Mononuclear cell (primary cell): Measurements from ENCODE around the gene ZNF311. TPM values are rescaled to one million over a fixed set of nuclear protein-coding genes. Genes with fewer than 3 reads are reported as not detected.

ENCODE experiments used
- H3K27me3 ChIP-seq: 2 replicates; pipeline ENCODE4 v1.6.0; 2011; ENCODE audit warnings: low read length, control low read depth; ENCODE audit not compliant: insufficient read depth
- H3K4me1 ChIP-seq: 2 replicates; pipeline ENCODE4 v1.5.1; 2011; ENCODE audit warnings: mild to moderate bottlenecking, low read length, control low read depth; ENCODE audit not compliant: insufficient read depth
- H3K4me3 ChIP-seq: 2 replicates; pipeline ENCODE4 v1.5.1; 2011; ENCODE audit warnings: mild to moderate bottlenecking, low read length, moderate library complexity
- H3K9me3 ChIP-seq: 2 replicates; pipeline ENCODE4 v1.5.1; 2011; ENCODE audit warnings: low read depth, mild to moderate bottlenecking, control low read depth, low read length
- total RNA-seq: library from RNA; depleted of rRNA; stranded (reverse); fragments of >200 nt; gene quantifications from one replicate; pipeline ENCODE4 v1.2.3, GENCODE V29; 2012

The ZNF311 gene
- total RNA-seq, 1 donor: 0.10 TPM

GRCh38 chr6:28948782-28949486 is 56.2 kb downstream of the ZNF311 start:
- Histone ChIP-seq H3K9me3 (no peaks in the 10 kb centered on the region), H3K27me3 (peaks cover 17% of the 10 kb centered on the region), H3K4me3 (no peak overlapping the region), H3K4me1 (peaks cover 11% of the 10 kb centered on the region)

- H3K4me3 ChIP-seq: no peak overlapping the region
Measured at GRCh38 chr6:28947831-28948270, 57.3 kb downstream of the ZNF311 start.

GRCh38 chr6:28947067-28947765 is 57.9 kb downstream of the ZNF311 start:
- H3K4me1 ChIP-seq: peaks cover 20% of the 10 kb centered on the region
- H3K4me3 ChIP-seq: no peak overlapping the region
- H3K9me3 ChIP-seq: no peaks in the 10 kb centered on the region
- peaks cover 1% of the 10 kb centered on the region for H3K27me3 ChIP-seq

More at GRCh38 chr6:28947831-28948270, 57.3 kb downstream of the ZNF311 start:
- peaks cover 14% of the 10 kb centered on the region for H3K4me1 ChIP-seq
- peaks cover 6% of the 10 kb centered on the region for H3K27me3 ChIP-seq
- no peaks in the 10 kb centered on the region for H3K9me3 ChIP-seq

GRCh38 chr6:28945349-28945748 is 59.8 kb downstream of the ZNF311 start:
- H3K4me1 ChIP-seq: peaks cover 32% of the 10 kb centered on the region
- no peaks in the 10 kb centered on the region for H3K9me3 ChIP-seq
- H3K4me3 ChIP-seq: no peak overlapping the region

More at GRCh38 chr6:28945349-28945748, 59.8 kb downstream of the ZNF311 start:
- H3K27me3 ChIP-seq: no peaks in the 10 kb centered on the region

Other genes starting within 250 kb of the ZNF311 start
- gene TRIM27, start 81.3 kb downstream of the ZNF311 start, total RNA-seq: 18.5 TPM
- gene OR2W1, start 39.9 kb upstream of the ZNF311 start, total RNA-seq: not detected
- gene OR2B3, start 82.0 kb upstream of the ZNF311 start, total RNA-seq: not detected
- gene OR2J1, start 94.2 kb upstream of the ZNF311 start, total RNA-seq: not detected
- not detected for gene OR2J3, start 102.7 kb upstream of the ZNF311 start, total RNA-seq
- not detected for gene OR2J2, start 165.6 kb upstream of the ZNF311 start, total RNA-seq